B cell (primary cell): ENCODE measurements around the gene KIAA1328.

Experiments used
- CTCF ChIP-seq: fragments of 200-600 bp; IDR thresholded peaks from one replicate; pipeline ENCODE4 v1.8.0; 2022; ENCODE audit warnings: antibody characterized with exemption, mild to moderate bottlenecking
- EZH2 ChIP-seq: IDR thresholded peaks from 2 replicates; pipeline ENCODE4 v1.6.1; 2012; ENCODE audit warnings: borderline replicate concordance, low read depth, mild to moderate bottlenecking, moderate library complexity, low read length; ENCODE audit not compliant: insufficient read depth, poor library complexity, severe bottlenecking

- TF ChIP-seq CTCF (no peak), EZH2 (no peak)
These were observed 134.5 kb downstream of the KIAA1328 start for GRCh38 chr18:36963464-36963863.
